ENCODE measurements around the gene SLC38A8.

Gene SLC38A8

GRCh38 chr16:83968891-83969649 is 73.5 kb downstream of the SLC38A8 start:
- no peak for DNase-seq (ENCODE audit: low spot score)

- no peak for DNase-seq (ENCODE audit: low spot score)
These were observed 74.2 kb downstream of the SLC38A8 start for GRCh38 chr16:83968306-83968851.

- no peak for DNase-seq (ENCODE audit: low spot score)
These were observed 74.7 kb downstream of the SLC38A8 start, which contains the start of gene NECAB2 for GRCh38 chr16:83967838-83968305. Gene NECAB2, plus strand, starts transcription at chr16:83968244. Its CDS starts 405 bp downstream, at chr16:83968649.

- DNase-seq (ENCODE audit: low spot score): no peak
These were observed 75.5 kb downstream of the SLC38A8 start for GRCh38 chr16:83967091-83967490.

GRCh38 chr16:83966153-83966696 is 76.4 kb downstream of the SLC38A8 start:
- no peak for DNase-seq (ENCODE audit: low spot score)

- no peak for DNase-seq (ENCODE audit: low spot score)
These were observed 77.0 kb downstream of the SLC38A8 start for GRCh38 chr16:83965444-83966152.

GRCh38 chr16:83964684-83965443 is 77.7 kb downstream of the SLC38A8 start:
- no peak for DNase-seq (ENCODE audit: low spot score)

- DNase-seq (ENCODE audit: low spot score): no peak
These were observed 79.1 kb downstream of the SLC38A8 start for GRCh38 chr16:83963277-83964119.

- DNase-seq (ENCODE audit: low spot score): no peak
These were observed 81.0 kb downstream of the SLC38A8 start for GRCh38 chr16:83961591-83961990.

GRCh38 chr16:83960521-83961249 is 81.9 kb downstream of the SLC38A8 start:
- DNase-seq (ENCODE audit: low spot score): no peak
